CD4-positive, alpha-beta T cell treated with Interferon gamma for 1 hour (primary cell): ENCODE data around the gene HAPLN1.
"Not testable (repeated sequence)": the region's sequence is repeated elsewhere in the genome, so short reads cannot be mapped to it uniquely, and the experiment has no call there.

Experiments
- DNase-seq: peaks from one replicate; pipeline ENCODE4 v3.0.0-alpha.2; 2020

Gene HAPLN1

GRCh38 chr5:83720836-83721537, at the start of gene HAPLN1:
HAPLN1 (minus strand) TSS chr5:83720855; CDS start chr5:83673523, 47,332 bp downstream.
- no peak for DNase-seq

GRCh38 chr5:83767409-83767992, 46.8 kb upstream of the HAPLN1 start:
- no peak for DNase-seq

DNA sequence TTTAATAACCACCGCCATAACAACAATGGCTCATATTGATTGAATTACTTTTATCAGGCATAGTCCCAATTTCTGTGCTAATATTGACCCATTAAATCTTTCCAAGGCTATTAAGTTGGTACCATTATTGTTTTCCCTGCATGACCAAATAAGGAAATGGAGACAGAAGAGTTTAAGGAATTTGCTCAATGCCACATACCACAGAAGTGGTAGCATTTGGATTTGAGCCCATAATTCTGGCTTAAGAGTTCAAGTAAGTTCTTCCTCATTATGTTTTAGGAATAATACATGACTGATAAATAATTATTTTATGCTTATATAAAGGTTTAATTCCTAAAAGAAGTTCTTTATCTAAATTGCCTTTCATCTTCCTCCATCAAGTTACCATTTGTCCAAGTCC, 43.4 kb upstream of the HAPLN1 start:
- DNase-seq: no peak

GRCh38 chr5:83760579-83760978, 39.9 kb upstream of the HAPLN1 start:
- DNase-seq: no peak

- DNase-seq: no peak
Observed at GRCh38 chr5:83752700-83753099, 32.0 kb upstream of the HAPLN1 start.

GRCh38 chr5:83751201-83751600, 30.5 kb upstream of the HAPLN1 start:
- no peak for DNase-seq

GRCh38 chr5:83750749-83751148, 30.1 kb upstream of the HAPLN1 start:
- no peak for DNase-seq

DNA sequence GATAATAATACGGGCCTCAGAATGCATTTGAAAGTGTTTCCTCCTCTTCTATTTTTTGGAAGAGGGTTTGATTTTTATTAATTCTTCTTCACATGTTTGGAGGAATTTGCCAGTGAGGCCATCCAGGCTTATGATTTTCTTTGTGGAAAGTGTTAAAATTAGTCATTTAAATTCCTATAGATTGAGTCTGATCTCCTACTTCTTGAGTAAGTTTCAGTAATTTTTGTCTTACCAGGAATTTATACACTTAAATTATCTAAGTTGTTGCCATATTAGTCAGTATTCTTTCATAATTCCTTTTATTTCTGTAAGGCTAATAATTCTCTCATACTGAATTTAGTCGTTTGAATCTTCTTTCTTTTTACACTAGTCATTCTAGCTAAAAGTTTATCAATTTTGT, 25.2 kb upstream of the HAPLN1 start:
- no peak for DNase-seq

GRCh38 chr5:83744821-83745220, 24.2 kb upstream of the HAPLN1 start:
- DNase-seq: no peak

GRCh38 chr5:83742089-83742488, 21.4 kb upstream of the HAPLN1 start:
- DNase-seq: no peak

DNA sequence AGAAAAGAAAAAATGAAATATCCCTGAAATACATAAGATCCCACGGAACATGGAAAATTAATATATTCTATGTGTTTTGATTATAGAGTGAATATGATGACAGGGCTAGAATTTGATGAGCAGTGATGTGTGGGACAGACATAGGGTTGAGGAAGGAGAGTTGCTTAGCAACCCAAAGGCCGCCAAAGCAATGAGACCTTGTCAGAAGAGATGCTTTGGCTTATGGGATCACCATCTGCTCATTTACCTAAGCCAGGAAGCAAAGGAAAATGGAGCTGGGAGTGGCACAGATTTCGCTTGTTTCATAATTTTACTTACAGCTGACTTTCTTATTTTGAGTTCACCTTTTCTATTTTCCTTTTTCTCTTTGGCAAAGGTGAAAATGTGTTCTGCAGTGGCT, 20.9 kb upstream of the HAPLN1 start:
- no peak for DNase-seq

GRCh38 chr5:83740741-83741140, 20.1 kb upstream of the HAPLN1 start:
- no peak for DNase-seq

DNA sequence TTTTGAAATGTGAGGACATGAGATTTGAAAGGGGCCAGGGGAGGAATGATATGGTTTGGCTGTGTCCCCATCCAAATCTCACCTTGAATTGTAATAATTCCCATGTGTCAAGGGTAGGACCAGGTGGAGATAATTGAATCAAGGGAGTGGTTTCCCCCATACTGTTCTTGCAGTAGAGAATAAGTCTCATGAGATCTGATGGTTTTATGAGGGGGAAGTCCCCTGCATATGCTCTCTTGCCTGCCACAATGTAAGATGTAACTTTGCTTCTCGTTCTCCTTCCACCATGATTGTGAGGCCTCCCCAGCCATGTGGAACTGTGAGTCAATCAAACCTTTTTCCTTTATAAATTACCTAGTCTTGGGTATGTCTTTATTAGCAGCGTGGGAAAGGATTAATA, 15.5 kb upstream of the HAPLN1 start:
- not testable (repeated sequence) for DNase-seq

- not testable (repeated sequence) for DNase-seq
Observed at GRCh38 chr5:83735058-83735457, 14.4 kb upstream of the HAPLN1 start.

DNA sequence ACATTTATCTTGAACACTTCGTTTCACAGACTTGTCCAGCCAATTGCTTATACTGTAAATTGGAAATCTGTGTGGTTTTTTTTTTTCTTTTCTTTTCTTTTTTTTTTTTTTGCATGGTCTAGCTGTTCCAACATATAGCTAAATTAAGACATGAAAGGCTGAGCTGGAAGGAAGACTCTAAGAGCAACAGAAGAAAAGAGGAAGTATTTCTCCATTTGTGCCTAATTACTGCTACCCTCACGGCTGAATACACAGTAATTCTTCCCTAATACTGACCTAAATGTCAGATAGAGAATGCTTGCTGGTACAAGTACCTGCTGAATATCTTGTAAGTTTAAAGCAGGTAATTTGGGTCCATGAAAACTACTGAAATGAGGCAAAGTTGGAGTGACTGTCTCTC, 11.0 kb upstream of the HAPLN1 start:
- no peak for DNase-seq

- DNase-seq: no peak
Observed at GRCh38 chr5:83729362-83729761, 8.7 kb upstream of the HAPLN1 start.

DNA sequence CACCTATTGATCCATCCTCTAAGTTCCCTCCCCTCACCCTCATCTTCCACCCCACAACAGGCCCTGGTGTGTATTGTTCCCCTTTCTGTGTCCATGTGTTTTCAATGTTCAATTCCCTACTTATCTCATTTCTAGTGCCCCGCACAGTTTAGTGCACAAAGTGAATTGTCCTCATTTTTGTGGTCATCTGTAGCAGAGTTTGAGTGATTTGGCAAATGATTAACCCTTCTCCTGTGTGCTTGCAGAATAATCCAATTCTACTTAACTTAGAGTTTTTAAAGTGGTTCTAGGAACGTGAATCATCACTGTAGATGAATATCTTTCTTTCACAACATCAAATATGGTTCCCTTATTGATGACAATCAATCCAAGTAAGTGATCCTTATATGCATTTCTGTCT, 6.3 kb upstream of the HAPLN1 start:
- no peak for DNase-seq

GRCh38 chr5:83724935-83725334, 4.3 kb upstream of the HAPLN1 start:
- no peak for DNase-seq

DNA sequence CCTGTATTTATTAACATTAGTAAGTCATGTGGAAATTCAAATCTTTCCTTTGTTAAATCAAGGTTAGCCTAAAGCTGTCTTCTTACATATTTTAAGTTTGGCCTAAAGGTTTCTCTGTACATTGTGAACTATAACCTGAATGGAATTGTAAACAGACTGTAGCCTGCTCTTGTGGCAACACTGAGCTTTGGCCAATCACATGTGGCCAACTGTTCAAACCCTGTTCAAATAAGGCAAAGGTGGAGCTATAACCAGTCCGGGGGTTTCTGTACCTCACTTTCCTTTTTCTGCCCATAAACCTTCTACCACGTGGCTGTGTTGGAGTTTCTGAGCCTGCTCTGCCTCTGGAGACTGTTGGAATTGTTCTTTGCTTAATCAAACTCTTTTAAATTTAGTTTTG, 3.3 kb upstream of the HAPLN1 start:
- DNase-seq: no peak

- DNase-seq: no peak
Observed at GRCh38 chr5:83723031-83723430, 2.4 kb upstream of the HAPLN1 start.

DNA sequence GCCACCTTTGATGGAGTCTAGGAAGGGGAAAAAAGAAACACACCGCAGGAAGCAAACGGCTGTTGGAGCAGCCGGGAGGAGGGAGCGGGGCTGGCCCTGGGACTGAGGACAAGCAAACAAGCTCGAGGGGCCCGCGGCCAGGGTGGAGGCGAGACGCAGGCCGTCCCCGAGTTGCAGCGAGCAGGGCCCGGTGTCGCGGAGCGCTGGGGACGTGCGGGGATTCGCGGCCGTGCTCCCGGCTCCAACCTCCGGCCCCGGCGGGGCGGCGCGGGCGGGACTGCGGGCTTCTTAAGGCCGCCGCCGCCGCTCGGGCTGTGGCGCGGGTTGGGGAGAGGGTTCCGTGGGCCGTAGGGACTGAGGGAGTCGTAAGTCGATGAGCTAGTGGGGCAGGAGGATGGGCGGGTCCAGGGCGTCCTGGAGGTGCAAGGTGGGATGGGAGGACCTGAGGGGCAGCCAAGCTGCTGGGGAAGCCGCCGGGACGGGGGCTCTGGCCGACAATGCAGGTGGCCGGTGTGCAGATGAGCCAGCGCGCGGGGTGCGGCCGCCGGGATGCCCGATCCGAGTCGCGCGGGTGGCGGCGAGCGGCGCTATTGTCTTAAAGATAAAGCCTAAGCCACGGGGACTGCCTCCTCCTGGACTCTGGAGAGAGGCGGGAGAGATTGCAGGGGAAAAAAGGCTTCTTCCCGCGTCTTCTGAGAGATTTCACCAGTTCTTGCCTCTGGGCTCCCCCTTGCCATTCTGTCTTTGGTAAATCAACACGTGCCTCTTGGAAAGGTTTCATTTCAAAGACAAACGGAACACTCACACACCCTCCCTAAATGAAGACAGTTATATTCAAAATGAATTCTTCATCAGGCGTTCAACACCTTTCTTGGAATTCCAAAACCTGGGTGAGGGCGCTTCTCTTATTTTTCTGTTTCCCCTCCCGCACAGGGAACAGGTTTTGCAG, 1.6 kb upstream of the HAPLN1 start:
- no peak for DNase-seq

DNA sequence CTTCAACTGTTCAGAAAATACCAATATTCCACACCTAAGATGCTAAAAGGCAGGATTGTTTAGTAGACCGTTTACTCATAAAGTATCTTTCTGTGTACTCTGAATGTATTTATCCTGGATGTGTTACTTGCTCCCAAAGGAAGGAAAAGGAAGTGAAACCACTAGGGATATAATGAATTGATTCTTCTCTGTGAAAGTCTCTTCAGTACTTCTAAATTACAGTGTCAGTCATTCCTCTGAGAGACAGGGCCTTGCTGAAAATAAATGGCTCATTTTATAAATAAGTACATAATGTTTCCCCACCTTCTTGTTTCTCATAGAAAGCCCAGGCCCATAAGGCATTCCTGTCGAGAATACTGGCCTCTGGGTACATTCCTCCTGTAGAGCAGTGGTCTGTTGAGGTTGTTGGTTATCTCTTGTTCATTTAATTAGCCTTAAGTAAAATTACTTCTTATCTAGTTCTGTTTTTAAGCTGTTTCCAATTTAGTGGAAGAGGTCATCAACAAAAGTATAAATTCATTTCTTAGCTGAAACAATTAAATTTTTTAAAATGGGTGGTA, 1.6 kb downstream of the HAPLN1 start:
- DNase-seq: no peak

GRCh38 chr5:83718195-83718825, 2.3 kb downstream of the HAPLN1 start:
- no peak for DNase-seq
